ENCODE data around the gene PDGFA.

The PDGFA gene

DNA sequence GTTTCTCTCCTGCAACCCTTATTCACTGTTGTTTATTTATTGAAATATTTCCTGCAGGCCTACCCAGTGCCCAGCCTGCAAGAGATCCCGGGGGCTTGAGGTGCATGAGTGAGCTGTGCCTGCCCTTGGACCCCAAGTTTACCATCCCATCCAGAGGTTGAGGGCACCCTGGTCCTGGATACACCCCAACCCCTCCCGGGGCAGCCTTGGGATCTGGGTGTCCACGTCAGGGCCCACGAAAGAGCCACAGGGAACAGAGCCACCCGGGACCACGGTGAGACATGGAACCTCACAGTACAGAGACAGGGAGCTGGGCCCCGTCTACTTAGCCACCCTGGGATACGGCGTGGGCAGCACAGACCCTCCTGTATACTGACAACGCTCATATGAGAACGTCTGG lies 28.8 kb upstream of the PDGFA start:
- Histone ChIP-seq H3K9ac (ENCODE audit: low read depth, low read length) (no peak overlapping the region), H3K4me3 (ENCODE audit: low read depth in 1 of 2, low read length in 2 of 2) (no peak overlapping the region), H3K79me2 (ENCODE audit: insufficient read depth, low read length) (no peaks in the 10 kb centered on the region), H2AFZ (ENCODE audit: low read depth, low read length) (no peak overlapping the region), H3K9me3 (ENCODE audit: insufficient read depth, low read length, severe bottlenecking) (no peaks in the 10 kb centered on the region), H3K4me2 (ENCODE audit: insufficient read depth, low read length) (no peak overlapping the region), H3K36me3 (ENCODE audit: insufficient read depth, low read length) (peaks cover 24% of the 10 kb centered on the region), H3K27ac (ENCODE audit: low read length) (no peak overlapping the region), H4K20me1 (ENCODE audit: insufficient read depth, low read length) (no peaks in the 10 kb centered on the region), H3K27me3 (ENCODE audit: insufficient read depth, low read length, poor library complexity) (no peaks in the 10 kb centered on the region), H3K4me1 (ENCODE audit: insufficient read depth, low read length) (no peaks in the 10 kb centered on the region)
- TF ChIP-seq EZH2 (IDR thresholded peaks at IDR 0.05; ENCODE audit: borderline replicate concordance, low read depth, low read length, severe bottlenecking) (no peak), CTCF (IDR thresholded peaks at IDR 0.05; ENCODE audit: borderline replicate concordance, extremely low read depth, low read length, poor library complexity, severe bottlenecking) (no peak)
- no peak for DNase-seq
- no peak for ATAC-seq (ENCODE audit: insufficient read depth, low read depth)

DNA sequence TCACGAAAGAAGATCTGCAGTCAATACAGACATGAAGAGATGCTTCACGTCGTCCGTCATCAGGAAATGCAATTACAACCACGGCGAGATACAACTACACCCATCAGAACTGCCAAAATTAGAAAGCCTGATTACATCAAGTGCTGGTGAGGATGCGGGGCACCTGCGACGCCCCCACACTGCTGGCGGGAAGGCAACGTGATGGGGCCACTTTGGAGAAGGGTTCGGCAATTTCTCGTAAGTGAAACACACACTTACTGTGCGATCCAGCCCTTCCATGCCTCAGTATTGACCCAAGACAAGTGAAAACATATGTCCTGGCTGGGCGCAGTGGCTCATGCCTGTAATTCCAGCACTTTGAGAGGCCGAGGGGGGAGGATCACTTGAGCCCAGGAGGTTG lies 25.8 kb upstream of the PDGFA start:
- H3K9me3 ChIP-seq (ENCODE audit: insufficient read depth, low read length, severe bottlenecking): no peaks in the 10 kb centered on the region
- TF ChIP-seq EZH2 (IDR thresholded peaks at IDR 0.05; ENCODE audit: borderline replicate concordance, low read depth, low read length, severe bottlenecking): no peak
- no peak for TF ChIP-seq CTCF (IDR thresholded peaks at IDR 0.05; ENCODE audit: borderline replicate concordance, extremely low read depth, low read length, poor library complexity, severe bottlenecking)
- H3K4me3 ChIP-seq (ENCODE audit: low read depth in 1 of 2, low read length in 2 of 2): no peak overlapping the region
- H4K20me1 ChIP-seq (ENCODE audit: insufficient read depth, low read length): no peaks in the 10 kb centered on the region
- H3K27me3 ChIP-seq (ENCODE audit: insufficient read depth, low read length, poor library complexity): no peaks in the 10 kb centered on the region
- no peak overlapping the region for H3K27ac ChIP-seq (ENCODE audit: low read length)
- H2AFZ ChIP-seq (ENCODE audit: low read depth, low read length): no peak overlapping the region
- ATAC-seq (ENCODE audit: insufficient read depth, low read depth): no peak
- H3K4me1 ChIP-seq (ENCODE audit: insufficient read depth, low read length): peaks cover 2% of the 10 kb centered on the region; the same call in 1 of the 2 replicates
- no peaks in the 10 kb centered on the region for H3K79me2 ChIP-seq (ENCODE audit: insufficient read depth, low read length)
- no peak overlapping the region for H3K4me2 ChIP-seq (ENCODE audit: insufficient read depth, low read length)
- no peak for DNase-seq
- peaks cover 16% of the 10 kb centered on the region for H3K36me3 ChIP-seq (ENCODE audit: insufficient read depth, low read length)
- no peak overlapping the region for H3K9ac ChIP-seq (ENCODE audit: low read depth, low read length)

DNA sequence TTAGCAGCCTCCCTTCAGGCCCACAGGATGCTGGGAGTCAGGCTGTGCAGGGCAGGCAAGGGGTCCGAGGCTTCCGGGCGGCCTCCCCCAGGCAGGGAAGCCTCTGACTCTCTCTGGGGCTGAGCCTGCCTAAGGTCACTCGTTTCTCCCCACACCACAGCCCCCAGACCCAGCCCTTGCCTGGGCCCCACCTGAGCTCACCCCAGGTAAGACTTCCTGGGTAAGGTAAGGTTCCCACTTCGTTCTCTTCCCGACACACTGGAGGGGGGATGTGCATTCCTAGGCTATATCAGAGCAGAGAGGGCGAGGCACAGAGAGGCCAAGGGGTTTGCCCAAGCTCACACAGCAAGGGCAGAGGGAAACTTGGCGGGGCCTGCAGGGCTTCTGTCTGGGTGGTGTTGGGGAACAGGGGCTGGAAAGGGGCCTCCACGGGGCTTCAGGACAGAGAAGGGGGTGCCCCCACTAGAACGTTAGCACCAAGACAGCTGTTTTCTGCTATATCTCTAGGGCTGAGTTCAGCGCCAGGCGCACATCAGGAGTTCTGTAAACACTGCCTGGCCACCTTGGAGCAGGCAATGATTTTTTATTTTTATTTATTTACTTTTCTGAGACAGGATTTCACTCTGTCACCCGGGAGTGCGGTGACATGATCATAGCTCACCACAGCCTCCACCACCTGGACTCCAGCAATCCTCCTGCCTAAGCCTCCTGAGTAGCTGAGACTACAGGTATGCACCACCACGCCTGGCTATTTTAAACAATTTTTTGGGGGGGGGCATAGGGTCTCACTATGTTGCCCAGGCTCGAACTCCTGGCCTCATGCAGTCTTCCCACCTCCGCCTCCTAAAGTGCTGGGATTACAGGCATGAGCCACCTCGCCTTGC lies 24.9 kb upstream of the PDGFA start:
- Histone ChIP-seq H2AFZ (ENCODE audit: low read depth, low read length) (no peak overlapping the region), H3K27ac (ENCODE audit: low read length) (no peak overlapping the region), H3K4me1 (ENCODE audit: insufficient read depth, low read length) (peaks cover 2% of the 10 kb centered on the region; the same call in 1 of the 2 replicates), H3K36me3 (ENCODE audit: insufficient read depth, low read length) (peaks cover 9% of the 10 kb centered on the region), H3K4me3 (ENCODE audit: low read depth in 1 of 2, low read length in 2 of 2) (no peak overlapping the region), H3K27me3 (ENCODE audit: insufficient read depth, low read length, poor library complexity) (no peaks in the 10 kb centered on the region), H3K4me2 (ENCODE audit: insufficient read depth, low read length) (no peak overlapping the region), H3K79me2 (ENCODE audit: insufficient read depth, low read length) (no peaks in the 10 kb centered on the region), H4K20me1 (ENCODE audit: insufficient read depth, low read length) (no peaks in the 10 kb centered on the region), H3K9me3 (ENCODE audit: insufficient read depth, low read length, severe bottlenecking) (no peaks in the 10 kb centered on the region), H3K9ac (ENCODE audit: low read depth, low read length) (no peak overlapping the region)
- ATAC-seq (ENCODE audit: insufficient read depth, low read depth): no peak; the same call in 2 of the 3 replicates
- no peak for DNase-seq
- TF ChIP-seq CTCF (IDR thresholded peaks at IDR 0.05; ENCODE audit: borderline replicate concordance, extremely low read depth, low read length, poor library complexity, severe bottlenecking): no peak
- no peak for TF ChIP-seq EZH2 (IDR thresholded peaks at IDR 0.05; ENCODE audit: borderline replicate concordance, low read depth, low read length, severe bottlenecking)
